SW480 (cell line): ENCODE data around the gene POLK.
"Not testable (repeated sequence)": the region's sequence is repeated elsewhere in the genome, so short reads cannot be mapped to it uniquely, and the experiment has no call there.

Source experiments
- DNase-seq: peaks from one replicate; pipeline ENCODE4 v3.0.0-alpha.2; 2016; ENCODE audit warnings: low spot score

POLK gene

DNA sequence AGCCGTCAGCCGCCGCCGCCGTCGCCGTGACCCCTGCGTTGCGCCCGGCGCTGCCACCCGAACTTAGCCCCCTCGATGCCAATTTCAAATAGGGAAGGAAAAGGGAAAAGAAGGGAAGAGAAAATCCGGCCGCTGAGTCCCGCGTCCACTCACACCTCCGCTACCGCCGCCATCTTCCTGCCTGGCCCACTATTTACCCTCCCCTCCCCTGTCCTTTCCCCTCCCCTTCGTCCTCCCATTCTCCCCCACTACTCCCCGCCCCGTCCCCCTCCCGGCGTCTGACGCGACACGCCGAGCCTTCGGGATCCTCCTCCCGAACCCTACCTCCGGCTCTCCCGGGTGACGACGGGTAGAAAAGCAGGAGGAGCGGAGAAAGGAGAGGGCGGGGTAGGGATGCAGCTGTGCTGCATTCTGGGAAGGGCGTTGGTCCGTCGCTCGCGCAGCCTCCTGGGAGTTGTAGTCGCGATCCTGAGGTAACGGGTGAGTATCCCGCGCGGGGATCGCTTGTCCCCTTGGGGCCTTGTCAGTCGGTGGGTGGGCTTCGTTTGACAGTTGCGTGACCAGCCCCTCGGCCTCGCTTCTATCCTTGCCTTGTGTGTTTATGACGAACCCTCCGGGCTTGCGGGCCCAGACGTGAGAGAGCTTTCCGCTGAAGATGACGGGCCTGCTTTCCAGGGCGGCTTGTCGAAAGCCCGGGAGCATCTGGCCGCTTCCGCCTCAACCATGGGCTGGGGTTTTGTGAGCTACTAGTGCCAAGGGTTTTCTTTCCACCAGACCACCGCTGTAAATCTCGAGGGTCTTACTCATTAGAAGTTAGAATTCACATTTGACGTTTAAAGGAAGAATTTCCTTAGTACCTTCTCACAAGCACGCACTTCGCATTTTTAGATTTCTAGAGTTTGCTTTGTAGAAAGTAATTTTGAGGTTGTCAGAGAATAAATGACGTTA, at the start of gene POLK, which contains the start of gene CERT1:
TSS of gene POLK (plus strand) at position 457 of the 948 bp plus-strand sequence.
TSS of gene CERT1 (minus strand) at position 195 of the 948 bp plus-strand sequence. CDS start 422 bp downstream, outside the sequence.
- peak; percentile 97 for DNase-seq

DNA sequence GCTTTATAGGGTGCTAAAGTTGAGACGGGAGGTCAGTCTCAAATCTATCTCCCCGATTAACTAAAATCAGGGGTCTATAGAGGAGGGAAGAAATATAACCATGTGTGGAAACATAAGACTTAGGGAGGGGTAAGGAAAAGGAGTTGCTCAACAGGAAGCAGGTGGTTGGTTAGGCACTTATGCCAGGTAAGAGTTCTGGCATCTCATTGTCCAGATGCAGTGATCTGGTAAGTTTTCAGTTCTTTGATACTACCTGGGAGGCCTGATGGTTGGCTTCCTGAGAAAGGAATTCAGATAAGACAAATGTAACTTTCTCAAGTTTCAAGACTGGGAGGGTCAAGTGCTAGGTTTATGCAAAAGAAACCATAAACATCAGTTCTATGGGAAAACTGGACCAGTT, 48.0 kb upstream of the POLK start:
- DNase-seq = no peak

DNA sequence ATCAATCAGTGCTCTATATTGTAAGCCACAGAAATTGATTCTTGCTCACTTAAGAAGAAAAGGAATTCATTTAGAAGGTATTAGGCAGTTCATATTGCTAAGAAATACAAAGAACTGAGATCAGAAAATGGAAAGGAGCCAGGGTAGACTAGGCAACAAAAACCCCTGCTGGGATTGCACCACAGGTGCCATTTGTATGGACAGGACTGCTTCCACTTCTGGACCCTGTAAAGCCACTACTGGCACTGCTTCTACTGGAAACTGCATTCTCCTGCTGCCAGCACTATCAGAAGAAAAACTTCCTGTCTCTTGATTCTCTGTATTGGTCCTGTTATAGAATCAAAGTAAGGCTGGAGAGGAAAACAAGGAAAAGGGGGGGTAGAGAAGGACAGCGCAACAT, 46.2 kb upstream of the POLK start:
- DNase-seq = no peak

DNA sequence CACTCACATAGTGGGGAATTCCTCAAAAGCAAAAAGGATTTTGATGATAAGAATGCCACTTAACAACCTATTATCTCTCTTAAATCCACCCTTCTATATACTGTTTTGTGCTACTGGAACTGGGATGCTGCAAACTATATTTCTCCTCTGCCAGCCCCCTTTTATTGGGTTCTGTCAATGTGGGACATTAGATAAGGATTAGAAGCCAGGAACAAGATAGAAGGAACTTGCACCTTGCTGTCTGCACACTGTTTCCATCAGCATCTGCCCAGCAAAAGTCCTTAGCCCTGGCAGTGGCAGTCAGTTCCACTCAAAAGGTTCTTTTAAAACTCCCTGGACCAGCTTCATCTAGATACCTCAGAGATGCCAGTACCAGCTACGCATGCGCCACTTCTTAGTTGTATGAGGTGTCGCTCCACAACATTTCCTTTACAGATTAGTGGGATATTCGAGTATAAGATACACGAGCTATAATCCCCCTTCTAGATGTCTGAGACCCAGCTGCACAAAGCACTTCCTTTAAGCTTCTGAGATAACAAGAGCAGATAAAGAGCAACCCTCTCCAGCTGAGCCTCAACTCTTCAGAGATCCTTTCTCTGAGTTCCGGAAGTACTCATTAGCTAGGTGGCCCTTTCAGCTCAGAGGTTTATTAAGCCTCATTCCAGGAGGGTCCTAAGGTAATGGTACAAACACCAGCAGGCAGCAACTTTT, 45.5 kb upstream of the POLK start:
- DNase-seq = no peak

DNA sequence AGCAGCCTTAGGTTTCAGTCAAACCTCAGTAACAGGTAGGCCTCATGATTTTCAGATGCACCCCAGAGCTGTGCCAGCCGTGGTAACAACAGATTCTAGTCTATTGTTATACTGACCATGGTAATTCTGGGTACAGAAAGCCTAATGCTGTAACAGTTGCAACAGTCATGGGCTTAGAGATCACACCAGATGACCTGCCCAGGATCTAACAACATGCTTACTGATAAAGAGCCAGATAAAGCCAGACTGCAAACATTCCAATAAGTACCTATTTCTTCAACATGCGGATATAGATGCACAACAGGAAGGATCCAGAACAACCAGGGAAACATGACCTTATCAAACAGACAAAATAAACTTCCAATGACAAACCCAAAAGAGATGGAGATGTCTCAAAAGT, 43.1 kb upstream of the POLK start:
- DNase-seq = no peak

DNA sequence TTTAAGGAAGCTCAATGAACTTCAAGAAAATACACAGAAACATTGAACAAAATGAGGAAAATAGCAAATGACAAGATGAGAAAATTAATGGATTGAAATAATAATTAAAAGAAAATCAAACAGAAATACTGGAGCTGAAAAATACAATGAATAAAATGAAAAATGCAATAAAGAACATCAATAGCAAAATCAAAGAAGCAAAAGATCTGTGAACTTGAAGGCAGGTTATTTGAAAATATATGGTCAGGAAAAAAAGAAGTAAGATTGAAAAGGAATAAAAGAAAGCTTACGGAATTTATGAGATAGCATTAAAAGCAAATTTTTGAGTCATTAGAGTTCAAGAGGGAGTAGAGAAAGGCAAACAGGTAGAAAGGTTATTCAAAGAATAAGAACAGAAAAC, 42.7 kb upstream of the POLK start:
- no peak for DNase-seq

DNA sequence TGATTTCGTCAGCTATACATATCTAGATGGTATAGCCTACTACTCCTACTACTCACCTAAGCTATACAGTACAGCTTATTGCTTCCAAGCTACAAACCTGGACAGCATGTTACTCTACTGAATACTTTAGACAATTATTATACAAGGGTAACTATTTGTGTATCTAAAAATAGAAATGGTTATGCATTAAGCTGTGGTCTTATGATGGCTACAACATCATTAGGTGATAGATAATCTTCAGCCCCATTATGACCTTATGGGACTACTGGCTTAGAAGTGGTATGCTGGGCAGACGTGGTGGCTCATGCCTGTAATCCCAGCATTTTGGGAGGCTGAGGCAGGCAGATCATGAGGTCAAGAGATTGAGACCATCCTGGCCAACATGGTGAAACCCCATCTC, 40.5 kb upstream of the POLK start:
- DNase-seq = no peak

DNA sequence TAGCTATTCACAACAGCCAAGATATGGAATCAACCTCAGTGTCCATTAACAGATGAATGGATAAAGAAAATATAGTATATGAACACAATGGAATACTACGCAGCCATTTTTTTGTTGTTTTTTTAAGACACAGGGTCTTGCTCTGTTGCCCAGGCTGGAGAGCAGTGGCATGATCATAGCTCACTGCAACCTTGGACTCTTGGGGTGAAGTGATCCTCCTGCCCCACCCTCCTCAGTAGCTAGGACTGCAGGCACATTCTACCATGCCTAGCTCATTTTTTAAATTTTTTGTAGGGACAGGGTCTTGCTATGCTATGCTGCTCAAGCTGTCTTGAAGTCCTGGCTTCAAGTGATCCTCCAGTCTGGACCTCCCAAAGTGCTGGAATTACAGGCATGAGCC, 38.7 kb upstream of the POLK start:
- DNase-seq = no peak

DNA sequence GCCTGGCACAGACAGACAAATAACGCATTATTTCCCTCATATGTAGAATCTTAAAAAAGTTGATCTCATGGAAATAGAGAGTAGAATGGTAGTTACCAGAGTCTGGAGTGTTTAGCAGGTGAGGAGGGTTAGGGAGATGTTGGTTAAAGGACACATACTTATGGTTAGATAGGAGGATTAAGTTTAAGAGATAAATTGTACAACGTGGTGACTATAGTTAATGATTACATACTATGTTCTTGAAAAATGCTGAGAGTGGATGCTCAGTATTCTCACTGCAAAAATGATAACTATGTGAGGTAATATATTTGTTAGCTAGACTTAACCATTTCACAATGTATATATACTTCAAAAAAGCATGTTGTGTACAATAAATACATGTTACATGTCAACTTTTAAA, 38.2 kb upstream of the POLK start:
- DNase-seq = no peak

DNA sequence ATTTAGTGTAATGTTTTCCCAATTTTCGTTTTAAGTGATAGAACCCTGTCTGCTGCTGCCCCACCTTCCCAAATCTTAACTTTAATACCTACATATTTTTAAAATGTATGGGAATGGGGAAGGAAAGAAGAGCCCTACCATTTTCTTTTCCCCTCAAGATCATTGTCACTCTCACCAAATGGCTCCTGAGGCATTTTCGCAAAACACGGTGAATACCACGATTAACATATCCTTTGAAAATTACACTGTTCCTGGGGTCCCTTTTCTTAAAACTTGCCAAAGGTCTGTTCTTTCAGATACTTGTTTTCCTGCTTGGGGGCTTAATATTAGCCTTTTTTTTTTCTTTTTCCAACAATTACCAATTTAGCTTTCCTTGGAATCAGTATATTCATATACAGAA, 36.3 kb upstream of the POLK start:
- DNase-seq = no peak

DNA sequence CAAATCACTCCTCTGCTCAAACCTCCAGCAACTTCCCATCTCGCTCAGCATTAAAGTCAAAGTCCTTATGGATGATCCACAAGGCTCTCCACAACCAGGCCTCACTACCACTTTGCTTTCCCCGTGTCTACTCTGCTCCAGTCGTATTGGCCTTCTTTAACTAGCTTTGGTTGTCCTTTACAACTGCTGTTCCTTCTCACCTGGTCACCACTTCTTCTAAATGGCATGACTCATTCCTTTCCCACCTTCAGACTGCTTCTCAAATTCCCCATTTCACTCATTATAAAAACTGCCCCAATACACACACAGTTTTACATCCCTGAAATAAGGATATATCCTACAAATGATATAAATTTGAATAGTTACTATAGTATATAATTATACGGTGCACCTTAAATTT, 30.7 kb upstream of the POLK start:
- no peak for DNase-seq

DNA sequence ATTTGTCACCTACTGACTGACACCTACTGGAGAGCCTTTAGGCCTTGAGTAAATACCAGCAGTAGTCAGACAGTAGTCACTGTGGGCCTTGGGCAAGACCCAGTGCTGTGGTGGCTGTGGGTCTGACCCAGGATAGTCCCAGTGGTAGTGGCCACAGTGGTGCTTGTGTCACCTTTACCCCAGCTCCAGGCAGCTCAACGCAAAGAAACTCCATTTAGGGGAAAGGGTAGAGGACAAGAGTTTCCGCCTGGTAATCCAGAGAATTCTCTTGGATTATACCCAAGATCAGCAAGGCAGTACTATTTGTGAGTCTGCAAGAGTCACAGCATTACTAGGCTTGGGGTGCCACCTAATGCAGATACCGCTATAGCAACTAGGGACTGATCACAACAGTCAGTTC, 29.2 kb upstream of the POLK start:
- no peak for DNase-seq

DNA sequence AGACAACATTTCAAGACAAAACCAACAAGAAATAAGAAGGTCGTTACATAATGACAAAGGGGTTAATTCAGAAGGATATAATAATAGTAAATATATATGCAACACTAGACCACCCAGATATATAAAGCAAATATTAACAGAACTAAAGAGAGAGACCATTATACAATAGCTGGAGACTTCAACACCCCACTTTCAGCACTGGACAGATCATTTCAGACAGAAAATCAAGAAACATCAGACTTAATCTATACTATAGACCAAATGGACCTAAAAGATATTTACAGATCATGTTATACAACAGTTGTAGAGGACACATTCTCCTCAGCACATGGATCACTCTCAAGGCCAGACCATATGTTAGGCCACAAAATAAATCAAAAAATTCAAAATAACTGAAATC, 27.1 kb upstream of the POLK start:
- no peak for DNase-seq

DNA sequence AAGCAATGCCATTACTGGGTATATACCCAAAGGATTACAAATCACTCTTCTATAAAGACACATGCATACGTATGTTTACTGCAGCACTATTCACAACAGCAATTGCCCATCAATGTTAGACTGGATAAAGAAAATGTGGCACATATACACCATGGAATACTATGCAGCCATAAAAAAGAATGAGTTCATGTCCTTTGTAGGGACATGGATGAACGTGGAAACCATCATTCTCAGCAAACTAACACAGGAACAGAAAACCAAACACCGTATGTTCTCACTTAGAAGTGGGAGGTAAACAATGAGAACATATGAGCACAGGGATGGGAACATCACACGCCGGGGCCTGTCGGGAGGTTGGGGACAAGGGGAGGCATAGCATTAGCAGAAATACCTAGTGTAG, 21.8 kb upstream of the POLK start:
- not testable (repeated sequence) for DNase-seq

DNA sequence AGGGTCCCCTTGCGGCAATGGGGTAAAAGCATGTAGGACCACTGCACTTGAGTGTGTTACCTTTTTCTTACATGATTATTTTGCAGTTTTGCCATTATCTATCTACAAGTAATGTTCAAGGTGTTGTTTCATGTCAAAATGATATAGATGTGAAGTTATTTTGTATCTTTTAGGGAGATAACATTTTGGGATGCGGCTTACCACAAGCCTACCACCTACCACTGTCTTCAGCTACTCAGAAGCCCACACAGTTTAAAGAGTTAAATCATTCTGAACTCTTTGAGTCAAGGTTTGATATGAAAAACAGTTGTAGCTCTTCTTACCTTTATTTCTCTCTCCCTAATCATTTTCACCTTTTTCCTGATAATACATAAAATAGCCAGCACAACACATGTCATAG, 20.1 kb upstream of the POLK start:
- no peak for DNase-seq

DNA sequence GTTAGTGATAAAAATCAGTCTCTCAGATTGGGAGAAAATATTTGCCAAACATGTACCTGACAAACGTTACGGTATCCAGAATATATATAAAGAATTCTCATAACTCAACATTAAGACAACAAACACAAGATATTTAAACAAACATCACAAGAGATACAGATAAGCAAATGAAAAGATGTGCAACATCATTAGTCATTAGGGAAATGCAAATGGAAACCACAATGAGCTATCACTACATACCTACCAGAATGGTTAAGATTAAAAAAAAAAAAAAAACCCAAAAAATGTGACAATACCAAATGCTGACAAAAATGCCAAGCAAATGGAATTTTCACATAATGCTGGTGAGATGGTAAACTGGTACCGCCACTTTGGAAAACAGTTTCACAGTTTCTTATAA, 15.7 kb upstream of the POLK start:
- DNase-seq = no peak

DNA sequence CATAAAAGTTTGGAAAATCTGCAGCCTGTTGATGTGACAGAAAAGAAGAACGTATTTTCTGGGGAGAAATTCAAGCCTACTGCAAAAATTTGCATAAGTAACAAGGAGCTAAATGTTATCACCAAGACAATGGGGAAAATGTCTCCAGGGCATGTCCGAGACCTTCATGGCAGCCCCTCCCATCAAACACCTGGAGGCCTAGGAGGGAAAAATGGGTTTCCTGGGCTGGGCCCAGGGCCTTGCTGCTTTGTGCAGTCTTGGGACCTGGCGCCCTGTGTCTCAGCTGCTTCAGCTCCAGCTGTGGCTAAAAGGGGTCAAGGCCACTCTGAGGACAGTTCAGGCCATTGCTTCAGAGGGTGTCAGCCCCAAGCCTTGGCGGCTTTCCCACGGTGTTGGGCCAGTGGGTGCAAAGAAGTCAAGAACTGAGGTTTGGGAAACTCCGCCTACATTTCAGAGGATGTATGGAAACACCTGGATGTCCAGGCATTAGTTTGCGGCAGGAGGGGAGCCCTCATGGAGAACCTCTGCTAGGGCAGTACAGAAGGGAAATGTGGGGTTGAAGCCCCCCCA, 13.4 kb upstream of the POLK start:
- no peak for DNase-seq

DNA sequence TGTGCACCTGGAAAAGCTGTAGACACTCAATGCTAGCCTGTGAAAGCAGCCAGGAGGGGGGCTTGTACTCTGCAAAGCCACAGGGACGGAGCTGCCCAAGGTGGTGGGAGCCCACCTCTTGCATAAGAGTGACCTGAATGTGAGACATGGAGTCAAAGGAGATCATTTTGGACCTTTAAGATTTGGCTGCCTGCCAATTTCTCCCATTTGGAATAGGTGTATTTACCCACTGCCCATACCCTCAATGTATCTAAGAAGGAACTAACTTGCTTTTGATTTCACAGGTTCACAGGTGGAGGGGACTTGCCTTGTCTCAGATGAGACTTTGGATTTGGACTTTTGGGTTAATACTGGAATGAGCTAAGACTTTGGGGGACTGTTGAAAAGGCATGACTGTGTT, 12.8 kb upstream of the POLK start:
- DNase-seq = not testable (repeated sequence)

DNA sequence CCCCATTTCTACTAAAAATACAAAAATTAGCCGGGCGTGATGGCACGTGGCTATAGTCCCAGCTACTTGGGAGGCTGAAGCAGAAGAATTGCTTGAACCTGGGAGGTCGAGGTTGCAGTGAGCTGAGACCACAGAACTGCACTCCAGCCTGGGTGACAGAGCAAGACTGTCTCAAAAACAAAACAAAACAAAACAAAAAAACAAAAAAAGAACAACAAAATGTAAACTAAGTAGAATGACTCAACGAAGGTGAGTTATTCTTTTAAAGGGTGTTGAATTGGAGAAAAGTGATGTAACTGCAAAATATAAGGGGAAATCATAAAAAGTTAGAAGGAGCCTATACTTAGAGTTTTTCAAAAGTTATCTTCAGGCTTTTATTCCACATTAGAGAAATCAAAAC, 6.6 kb upstream of the POLK start:
- DNase-seq = not testable (repeated sequence)

DNA sequence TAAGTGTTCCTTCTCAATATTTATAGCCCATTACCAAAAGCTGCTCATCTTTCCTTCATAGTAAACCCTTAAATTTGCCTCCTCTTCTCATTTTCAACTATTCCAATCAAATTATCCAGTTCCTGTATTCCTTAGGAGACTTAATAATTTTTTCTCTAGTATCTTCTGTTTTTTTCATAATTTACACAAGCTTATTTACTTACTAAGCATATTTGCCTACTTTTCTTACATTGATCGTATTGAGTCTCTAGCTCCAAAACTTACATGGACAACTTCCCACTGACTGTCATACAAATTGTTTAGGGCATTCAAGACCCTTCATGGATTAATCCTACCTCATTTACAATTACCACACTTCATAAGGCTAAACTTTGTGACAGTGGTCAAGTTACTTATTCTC, 3.9 kb upstream of the POLK start:
- no peak for DNase-seq

DNA sequence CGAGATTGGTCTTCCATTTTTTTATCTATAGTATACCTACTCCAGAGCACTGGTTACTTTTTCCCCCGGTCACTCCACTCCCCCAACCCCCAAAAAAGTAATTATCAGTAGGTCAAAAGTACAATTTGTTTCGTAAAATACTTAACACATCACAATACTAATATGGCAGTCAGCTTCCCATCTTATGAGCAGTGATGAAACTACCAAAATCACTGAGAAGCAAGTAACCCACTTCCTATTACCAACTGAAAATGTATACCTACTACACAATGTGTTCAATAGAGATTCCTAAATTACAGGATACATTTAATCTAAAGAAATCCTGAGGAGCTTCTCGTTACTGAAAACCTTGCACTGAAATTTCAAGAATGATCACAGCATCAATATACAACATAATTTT, 2.1 kb upstream of the POLK start:
- DNase-seq = no peak

DNA sequence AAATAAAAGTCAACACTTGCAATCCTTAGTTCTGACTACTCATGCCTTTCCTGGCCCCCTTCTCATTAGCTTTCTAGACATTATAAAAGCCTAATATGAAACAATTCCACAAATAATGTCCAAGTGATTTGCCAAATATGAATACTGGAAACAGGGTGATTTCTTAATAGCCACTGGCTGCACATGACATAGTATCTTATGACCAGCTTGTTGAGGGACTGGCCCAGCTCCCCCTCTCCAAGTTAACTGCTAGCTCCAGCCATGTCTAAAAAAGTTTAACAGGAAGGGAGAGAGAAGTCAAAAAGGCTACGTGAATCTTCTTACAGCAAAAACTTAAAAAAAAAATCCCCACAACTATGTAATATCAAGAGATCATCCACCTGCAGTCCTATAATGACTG, 1.7 kb upstream of the POLK start:
- DNase-seq = peak; percentile 2

DNA sequence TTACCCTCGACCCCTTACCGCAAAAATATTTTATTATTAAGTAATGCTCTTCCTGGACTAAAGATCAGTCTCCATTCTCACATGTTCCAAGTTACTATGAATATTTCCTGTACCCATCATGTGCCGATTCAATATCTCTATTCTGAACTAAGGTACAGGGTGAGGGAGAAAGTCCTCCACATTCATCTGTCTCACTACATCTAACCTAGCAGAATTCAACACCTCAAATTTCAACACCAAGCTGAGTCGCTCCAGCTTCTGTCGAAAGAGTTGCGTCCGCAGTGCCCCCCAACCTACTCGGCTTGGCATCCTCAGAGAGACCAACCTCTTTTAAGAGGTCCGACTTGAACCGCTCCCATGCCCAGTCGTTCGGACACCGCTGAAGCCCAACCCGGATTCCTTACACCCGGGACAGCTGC, 1.3 kb upstream of the POLK start:
- DNase-seq = peak; percentile 23
